Activated CD4-positive, alpha-beta T cell treated with anti-CD3 and anti-CD28 coated beads, Interleukin-2, amount 10 ng/mL, durations not matched to agents 7 days and 5 days (primary cell): ENCODE data around the gene TRIOBP. TPM values are rescaled to one million over a fixed set of nuclear protein-coding genes. Genes with fewer than 3 reads are reported as not detected.
"Not testable (repeated sequence)": the region's sequence is repeated elsewhere in the genome, so short reads cannot be mapped to it uniquely, and the experiment has no call there.

ENCODE experiments used
- CTCF ChIA-PET: fragments of 350-600 bp; sonication (Branson Sonifier 250); formaldehyde crosslinking; loops from one replicate; lab custom pipeline; 2021; ENCODE audit warnings: antibody characterized with exemption; lab: Charles Lee
- POLR2A ChIA-PET: fragments of 350-600 bp; sonication (Branson Sonifier 250); formaldehyde crosslinking; loops from one replicate; lab custom pipeline; 2021; ENCODE audit warnings: antibody characterized with exemption; lab: Charles Lee
- DNase-seq: peaks from one replicate; pipeline ENCODE4 v3.0.0-alpha.2; 2020
- H3K27ac Mint-ChIP-seq: one replicate; pipeline ENCODE4 v1.8.0; 2021; ENCODE audit warnings: mild to moderate bottlenecking, moderate library complexity, mixed read lengths
- H3K27me3 Mint-ChIP-seq: one replicate; pipeline ENCODE4 v1.8.0; 2021; ENCODE audit warnings: mixed read lengths
- H3K36me3 Mint-ChIP-seq: one replicate; pipeline ENCODE4 v1.8.0; 2021; ENCODE audit warnings: low read depth, mixed read lengths
- H3K4me1 Mint-ChIP-seq: one replicate; pipeline ENCODE4 v1.8.0; 2021; ENCODE audit warnings: mixed read lengths
- H3K4me3 Mint-ChIP-seq: one replicate; pipeline ENCODE4 v1.8.0; 2021; ENCODE audit warnings: mild to moderate bottlenecking, moderate library complexity, mixed read lengths
- H3K9me3 Mint-ChIP-seq: one replicate; pipeline ENCODE4 v1.8.0; 2021; ENCODE audit warnings: mixed read lengths
- total RNA-seq, 2 experiments: library from RNA; stranded (reverse); gene quantifications; one replicate each; pipeline ENCODE4 v1.2.3, GENCODE V29; 2021

Gene TRIOBP, protein sequence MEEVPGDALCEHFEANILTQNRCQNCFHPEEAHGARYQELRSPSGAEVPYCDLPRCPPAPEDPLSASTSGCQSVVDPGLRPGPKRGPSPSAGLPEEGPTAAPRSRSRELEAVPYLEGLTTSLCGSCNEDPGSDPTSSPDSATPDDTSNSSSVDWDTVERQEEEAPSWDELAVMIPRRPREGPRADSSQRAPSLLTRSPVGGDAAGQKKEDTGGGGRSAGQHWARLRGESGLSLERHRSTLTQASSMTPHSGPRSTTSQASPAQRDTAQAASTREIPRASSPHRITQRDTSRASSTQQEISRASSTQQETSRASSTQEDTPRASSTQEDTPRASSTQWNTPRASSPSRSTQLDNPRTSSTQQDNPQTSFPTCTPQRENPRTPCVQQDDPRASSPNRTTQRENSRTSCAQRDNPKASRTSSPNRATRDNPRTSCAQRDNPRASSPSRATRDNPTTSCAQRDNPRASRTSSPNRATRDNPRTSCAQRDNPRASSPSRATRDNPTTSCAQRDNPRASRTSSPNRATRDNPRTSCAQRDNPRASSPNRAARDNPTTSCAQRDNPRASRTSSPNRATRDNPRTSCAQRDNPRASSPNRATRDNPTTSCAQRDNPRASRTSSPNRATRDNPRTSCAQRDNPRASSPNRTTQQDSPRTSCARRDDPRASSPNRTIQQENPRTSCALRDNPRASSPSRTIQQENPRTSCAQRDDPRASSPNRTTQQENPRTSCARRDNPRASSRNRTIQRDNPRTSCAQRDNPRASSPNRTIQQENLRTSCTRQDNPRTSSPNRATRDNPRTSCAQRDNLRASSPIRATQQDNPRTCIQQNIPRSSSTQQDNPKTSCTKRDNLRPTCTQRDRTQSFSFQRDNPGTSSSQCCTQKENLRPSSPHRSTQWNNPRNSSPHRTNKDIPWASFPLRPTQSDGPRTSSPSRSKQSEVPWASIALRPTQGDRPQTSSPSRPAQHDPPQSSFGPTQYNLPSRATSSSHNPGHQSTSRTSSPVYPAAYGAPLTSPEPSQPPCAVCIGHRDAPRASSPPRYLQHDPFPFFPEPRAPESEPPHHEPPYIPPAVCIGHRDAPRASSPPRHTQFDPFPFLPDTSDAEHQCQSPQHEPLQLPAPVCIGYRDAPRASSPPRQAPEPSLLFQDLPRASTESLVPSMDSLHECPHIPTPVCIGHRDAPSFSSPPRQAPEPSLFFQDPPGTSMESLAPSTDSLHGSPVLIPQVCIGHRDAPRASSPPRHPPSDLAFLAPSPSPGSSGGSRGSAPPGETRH (N-terminal part only)
- total RNA-seq = 10 to 100 TPM; 44.1 to 53.5 TPM

DNA sequence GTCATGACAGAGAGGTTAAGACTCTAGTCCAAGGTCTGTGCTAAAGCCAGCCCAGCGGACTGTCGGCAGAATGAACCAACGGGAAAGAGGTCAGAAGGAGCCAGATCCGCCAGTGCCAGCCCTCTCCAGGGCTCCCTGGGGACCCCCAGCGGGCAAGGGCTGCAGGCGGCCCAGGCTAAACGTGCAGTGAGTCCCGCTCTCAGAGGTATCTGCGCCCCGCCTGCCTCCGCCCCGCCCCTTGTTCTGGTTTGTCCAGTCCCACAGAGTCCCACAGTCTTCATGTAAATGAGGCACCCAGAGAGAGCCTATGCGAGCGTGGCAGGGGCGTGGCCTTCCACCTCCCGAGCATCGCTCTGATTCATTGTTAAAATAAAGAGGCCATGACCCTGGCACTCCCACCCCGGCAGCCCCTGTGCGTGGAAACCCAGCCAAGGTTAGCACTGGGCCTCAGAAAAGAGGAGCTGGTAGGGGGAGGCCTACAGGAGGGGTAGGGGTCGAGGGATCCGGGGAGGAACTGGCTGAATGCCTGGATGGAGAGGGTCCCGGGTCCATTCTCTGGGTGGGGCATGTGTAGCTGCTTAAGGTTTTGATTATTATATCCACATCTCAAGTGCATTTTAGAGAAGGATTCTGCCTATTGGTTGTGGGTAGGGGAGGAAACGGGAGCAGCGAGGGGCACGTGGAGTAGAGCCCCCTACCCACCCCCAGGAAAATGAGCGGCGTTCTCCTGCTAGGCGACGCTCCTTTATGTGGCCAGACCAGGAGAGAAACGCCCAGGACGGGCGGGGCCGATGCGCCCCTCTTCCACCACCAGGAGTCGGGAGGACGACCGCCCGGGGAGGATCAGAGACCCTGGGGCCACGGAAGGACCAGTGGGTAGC lies at the start of gene TRIOBP:
TSS of gene TRIOBP (plus strand) at position 392 of the 881 bp plus-strand sequence. CDS start 4,318 bp downstream, outside the sequence.
- peak within 1 kb of the TSS; percentile 36 for H3K27ac Mint-ChIP-seq
- ChIA-PET CTCF (interaction anchor here (0.9 to 2.5 kb wide), 5 partner anchors 8 to 75 kb away, joined by 3 to 10 read pairs (median 3); no protein-coding TSS in a partner anchor), POLR2A (no interaction called here)
- H3K27me3 Mint-ChIP-seq = no peaks in the 10 kb centered on the region
- H3K4me1 Mint-ChIP-seq = peaks cover 17% of the 10 kb centered on the region
- H3K4me3 Mint-ChIP-seq = peak within 1 kb of the TSS; percentile 62
- no peaks in the 10 kb centered on the region for H3K9me3 Mint-ChIP-seq
- H3K36me3 Mint-ChIP-seq = peaks cover 18% of the 10 kb centered on the region
- peak; percentile 94 for DNase-seq

DNA sequence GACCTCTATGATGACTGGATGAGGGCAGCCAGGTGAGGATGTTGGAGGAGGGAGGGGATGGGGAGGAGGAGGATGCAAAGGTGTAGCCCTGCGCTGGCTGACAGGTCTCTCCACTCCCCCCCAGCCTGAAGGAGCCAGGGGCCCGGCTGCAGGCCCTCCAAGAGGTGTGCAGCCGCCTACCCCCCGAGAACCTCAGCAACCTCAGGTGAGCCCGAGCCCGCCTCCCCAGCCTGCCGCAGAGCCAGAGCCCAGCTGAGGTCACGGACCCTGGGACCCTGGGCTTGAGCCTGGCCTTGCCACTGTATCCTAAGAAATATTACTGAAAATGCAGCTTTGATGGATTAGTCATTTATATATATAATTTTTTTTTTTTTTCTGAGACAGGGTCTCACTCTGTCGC lies 49.5 kb upstream of the TRIOBP start:
- CTCF ChIA-PET = interaction anchor here (0.7 to 0.8 kb wide), 2 partner anchors 11 to 33 kb away, joined by 3 to 4 read pairs; partner anchors contain the start of gene PDXP
- Mint-ChIP-seq H3K4me3 (no peak overlapping the region), H3K27ac (no peak overlapping the region), H3K4me1 (peaks cover 19% of the 10 kb centered on the region), H3K9me3 (no peaks in the 10 kb centered on the region), H3K36me3 (peaks cover 67% of the 10 kb centered on the region), H3K27me3 (no peaks in the 10 kb centered on the region)
- no peak for DNase-seq
- POLR2A ChIA-PET = no interaction called here

DNA sequence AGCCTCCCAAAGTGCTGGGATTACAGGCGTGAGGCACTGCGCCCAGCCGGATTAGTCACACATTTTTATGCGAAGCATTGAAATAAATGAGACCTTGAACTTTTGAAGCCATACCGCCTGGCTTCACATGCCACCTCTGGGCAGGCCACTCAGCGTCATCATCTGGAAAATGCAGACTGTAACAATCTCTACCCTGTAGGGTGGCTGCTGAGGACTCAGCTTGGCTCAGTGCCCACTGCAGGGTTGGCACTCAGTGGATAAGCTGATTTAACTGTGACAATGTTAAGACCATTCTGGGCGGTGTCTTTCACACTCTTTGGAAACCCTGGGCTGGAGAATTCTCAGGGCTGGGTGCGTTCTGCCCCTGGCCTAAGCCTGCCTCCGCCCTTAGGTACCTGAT lies 48.9 kb upstream of the TRIOBP start:
- H3K27ac Mint-ChIP-seq = peak overlapping the region; percentile 36
- peaks cover 66% of the 10 kb centered on the region for H3K36me3 Mint-ChIP-seq

DNA sequence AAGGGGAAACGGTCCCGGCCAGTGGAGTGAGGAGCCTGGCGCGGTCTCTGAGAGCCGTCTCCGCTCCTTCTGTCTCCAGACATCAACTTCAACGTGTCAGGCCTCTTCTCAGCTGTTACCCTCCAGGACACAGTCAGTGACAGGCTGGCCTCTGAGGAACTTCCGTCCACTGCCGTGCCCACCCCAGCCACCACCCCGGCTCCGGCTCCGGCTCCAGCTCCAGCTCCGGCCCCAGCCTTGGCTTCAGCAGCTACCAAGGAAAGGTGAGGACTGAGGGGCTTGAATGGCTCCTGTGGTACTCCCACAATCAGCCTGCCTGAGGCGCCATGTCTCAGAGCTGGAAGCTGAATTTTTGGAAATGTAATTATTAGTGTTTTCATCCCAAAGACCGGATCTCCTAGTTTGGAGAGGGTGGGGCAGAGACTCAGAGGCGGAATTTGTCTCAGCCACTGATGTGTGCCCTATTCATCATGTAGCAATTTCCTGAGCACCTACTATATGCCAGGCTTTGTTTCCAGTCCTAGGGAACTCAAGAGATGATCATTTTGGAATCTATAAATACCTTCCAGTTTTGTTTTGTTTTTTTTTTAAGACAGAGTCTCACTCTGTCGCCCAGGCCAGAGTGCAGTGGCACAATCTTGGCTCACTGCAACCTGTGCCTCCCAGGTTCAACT lies 46.2 kb upstream of the TRIOBP start:
- Mint-ChIP-seq H3K36me3 (peaks cover 63% of the 10 kb centered on the region), H3K4me3 (no peak overlapping the region), H3K9me3 (no peaks in the 10 kb centered on the region), H3K27ac (no peak overlapping the region), H3K27me3 (no peaks in the 10 kb centered on the region), H3K4me1 (peaks cover 3% of the 10 kb centered on the region)
- no peak for DNase-seq
- ChIA-PET POLR2A (no interaction called here), CTCF (interaction anchor here (1.3 kb wide), 1 partner anchor 25 kb away, joined by 3 read pairs; the partner anchor contains the start of gene LGALS1)

More for the DNA sequence above, 48.9 kb upstream of the TRIOBP start:
- peaks cover 13% of the 10 kb centered on the region for H3K4me1 Mint-ChIP-seq
- ChIA-PET POLR2A (no interaction called here), CTCF (no interaction called here)
- no peaks in the 10 kb centered on the region for H3K9me3 Mint-ChIP-seq
- no peak overlapping the region for H3K4me3 Mint-ChIP-seq
- DNase-seq = no peak
- no peaks in the 10 kb centered on the region for H3K27me3 Mint-ChIP-seq

DNA sequence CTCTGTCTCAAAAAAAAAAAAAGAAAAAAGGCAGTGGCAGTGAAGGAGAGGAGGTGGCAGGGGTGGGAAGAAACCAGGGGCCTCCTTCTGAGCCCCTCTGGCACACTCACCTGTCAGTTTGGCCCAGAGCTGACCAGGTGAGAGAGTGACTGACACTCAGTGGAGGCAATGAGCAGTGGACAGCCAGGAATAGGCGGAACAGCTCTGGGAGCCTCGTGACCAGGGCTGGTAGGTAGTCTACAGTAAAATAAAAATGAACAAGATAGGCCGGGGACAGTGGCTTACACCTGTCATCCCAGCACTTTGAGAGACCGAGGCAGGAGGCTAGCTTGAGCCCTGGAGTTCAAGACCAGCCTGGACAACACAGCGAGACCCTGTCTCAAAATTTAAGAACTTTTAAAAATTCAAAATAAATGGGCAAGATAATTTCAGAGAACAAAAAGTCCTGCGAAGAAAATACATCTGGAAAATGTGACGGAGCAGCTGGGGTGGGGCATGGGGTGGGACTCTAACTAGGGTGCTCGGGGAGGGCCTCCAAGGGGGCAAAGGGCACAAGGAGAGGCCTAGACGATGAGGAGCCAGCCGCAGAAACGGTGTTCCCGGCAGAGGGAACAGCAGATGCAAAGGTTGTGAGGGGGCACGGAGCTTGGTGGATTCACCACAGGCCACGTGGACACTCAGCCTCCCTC lies 42.1 kb upstream of the TRIOBP start:
- ChIA-PET POLR2A (no interaction called here), CTCF (interaction anchor here (0.7 to 2.2 kb wide), 3 partner anchors 11 to 27 kb away, joined by 3 to 8 read pairs (median 4); no protein-coding TSS in a partner anchor)
- H3K4me1 Mint-ChIP-seq = peaks cover 15% of the 10 kb centered on the region
- no peaks in the 10 kb centered on the region for H3K9me3 Mint-ChIP-seq
- no peaks in the 10 kb centered on the region for H3K27me3 Mint-ChIP-seq
- no peak overlapping the region for H3K27ac Mint-ChIP-seq
- no peak overlapping the region for H3K4me3 Mint-ChIP-seq
- peaks cover 43% of the 10 kb centered on the region for H3K36me3 Mint-ChIP-seq
- DNase-seq = no peak

DNA sequence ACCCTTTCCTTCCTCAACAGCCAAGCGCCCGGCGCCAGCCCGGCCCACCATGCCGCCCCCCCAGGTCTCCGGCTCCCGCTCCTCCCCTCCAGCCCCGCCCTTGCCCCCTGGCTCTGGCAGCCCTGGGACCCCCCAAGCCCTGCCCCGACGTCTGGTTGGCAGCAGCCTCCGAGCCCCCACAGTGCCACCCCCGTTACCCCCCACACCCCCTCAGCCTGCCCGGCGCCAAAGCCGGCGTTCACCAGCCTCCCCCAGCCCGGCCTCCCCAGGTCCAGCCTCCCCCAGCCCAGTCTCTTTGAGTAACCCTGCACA lies 41.6 kb upstream of the TRIOBP start:
- no peak for DNase-seq
- Mint-ChIP-seq H3K27me3 (no peaks in the 10 kb centered on the region), H3K9me3 (no peaks in the 10 kb centered on the region), H3K4me3 (no peak overlapping the region), H3K27ac (no peak overlapping the region), H3K36me3 (peaks cover 39% of the 10 kb centered on the region), H3K4me1 (peaks cover 20% of the 10 kb centered on the region)
- ChIA-PET POLR2A (no interaction called here), CTCF (interaction anchor here (2.2 kb wide), 1 partner anchor 12 kb away, joined by 8 read pairs; no protein-coding TSS in a partner anchor)

DNA sequence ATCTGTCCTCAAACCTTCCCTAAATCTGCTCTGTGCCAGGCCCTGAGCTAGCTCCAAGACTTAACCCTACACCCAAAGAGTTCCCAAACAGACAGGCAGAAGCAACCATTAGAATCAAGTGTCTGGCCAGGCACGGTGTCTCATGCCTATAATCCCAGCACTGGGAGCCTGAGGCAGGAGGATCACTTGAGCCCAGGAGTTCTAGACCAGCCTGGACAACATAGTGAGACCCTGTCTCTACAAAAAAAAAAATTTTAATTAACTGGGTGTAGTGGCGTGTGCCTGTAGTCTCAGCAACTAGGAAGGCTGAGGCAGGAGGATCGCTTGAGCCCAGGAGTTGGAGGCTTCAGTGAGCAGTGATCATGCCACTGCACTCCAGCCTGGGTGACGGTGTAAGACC lies 40.3 kb upstream of the TRIOBP start:
- peaks cover 31% of the 10 kb centered on the region for H3K36me3 Mint-ChIP-seq
- not testable (repeated sequence) for H3K4me3 Mint-ChIP-seq, H3K9me3 Mint-ChIP-seq, H3K27me3 Mint-ChIP-seq, DNase-seq
- peak overlapping the region; percentile 43 for H3K27ac Mint-ChIP-seq
- CTCF ChIA-PET = interaction anchor here (1.4 to 3.9 kb wide), 3 partner anchors 13 to 25 kb away, joined by 6 to 47 read pairs (median 27); no protein-coding TSS in a partner anchor
- H3K4me1 Mint-ChIP-seq = peaks cover 34% of the 10 kb centered on the region
- POLR2A ChIA-PET = interaction anchor here (0.6 kb wide), 1 partner anchor 30 kb away, joined by 4 read pairs; the partner anchor contains the start of gene NOL12

DNA sequence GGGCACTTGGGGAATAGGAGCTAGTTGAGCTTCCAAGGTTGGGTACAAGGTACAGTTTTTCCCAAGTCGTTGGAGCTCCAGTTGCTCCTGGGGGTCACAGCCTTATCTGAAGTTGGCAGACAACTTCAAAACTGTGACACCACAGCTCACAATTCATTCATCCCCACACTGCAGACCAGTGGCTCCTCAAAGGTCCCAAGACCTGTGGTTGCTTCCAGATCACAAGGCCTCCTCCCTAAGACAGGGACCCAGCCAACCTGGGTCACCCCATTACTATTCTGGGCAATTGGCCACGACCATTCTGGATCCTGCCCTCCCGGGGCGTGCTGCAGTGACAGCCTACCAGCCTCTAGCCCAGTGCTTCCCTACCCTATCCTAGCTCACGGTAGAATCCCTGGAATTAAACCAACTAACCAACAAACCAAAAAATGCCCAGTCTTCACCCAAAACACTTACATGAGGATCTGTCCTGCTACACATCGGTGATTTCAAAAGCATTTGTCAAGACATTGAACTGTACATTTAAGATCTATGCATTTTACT lies 39.2 kb upstream of the TRIOBP start:
- peak overlapping the region; percentile 87 for H3K27ac Mint-ChIP-seq
- CTCF ChIA-PET = interaction anchor here (0.6 to 4.6 kb wide), 16 partner anchors 10 to 206 kb away, joined by 3 to 47 read pairs (median 6); partner anchors contain the start of gene LGALS1
- no peaks in the 10 kb centered on the region for H3K27me3 Mint-ChIP-seq
- H3K9me3 Mint-ChIP-seq = no peaks in the 10 kb centered on the region
- peak overlapping the region; percentile 85 for H3K4me3 Mint-ChIP-seq
- H3K4me1 Mint-ChIP-seq = peaks cover 42% of the 10 kb centered on the region
- POLR2A ChIA-PET = interaction anchor here (0.6 to 3.0 kb wide), 2 partner anchors 18 to 91 kb away, joined by 6 to 9 read pairs; partner anchors contain the start of gene LGALS1
- peaks cover 26% of the 10 kb centered on the region for H3K36me3 Mint-ChIP-seq
- DNase-seq = no peak

DNA sequence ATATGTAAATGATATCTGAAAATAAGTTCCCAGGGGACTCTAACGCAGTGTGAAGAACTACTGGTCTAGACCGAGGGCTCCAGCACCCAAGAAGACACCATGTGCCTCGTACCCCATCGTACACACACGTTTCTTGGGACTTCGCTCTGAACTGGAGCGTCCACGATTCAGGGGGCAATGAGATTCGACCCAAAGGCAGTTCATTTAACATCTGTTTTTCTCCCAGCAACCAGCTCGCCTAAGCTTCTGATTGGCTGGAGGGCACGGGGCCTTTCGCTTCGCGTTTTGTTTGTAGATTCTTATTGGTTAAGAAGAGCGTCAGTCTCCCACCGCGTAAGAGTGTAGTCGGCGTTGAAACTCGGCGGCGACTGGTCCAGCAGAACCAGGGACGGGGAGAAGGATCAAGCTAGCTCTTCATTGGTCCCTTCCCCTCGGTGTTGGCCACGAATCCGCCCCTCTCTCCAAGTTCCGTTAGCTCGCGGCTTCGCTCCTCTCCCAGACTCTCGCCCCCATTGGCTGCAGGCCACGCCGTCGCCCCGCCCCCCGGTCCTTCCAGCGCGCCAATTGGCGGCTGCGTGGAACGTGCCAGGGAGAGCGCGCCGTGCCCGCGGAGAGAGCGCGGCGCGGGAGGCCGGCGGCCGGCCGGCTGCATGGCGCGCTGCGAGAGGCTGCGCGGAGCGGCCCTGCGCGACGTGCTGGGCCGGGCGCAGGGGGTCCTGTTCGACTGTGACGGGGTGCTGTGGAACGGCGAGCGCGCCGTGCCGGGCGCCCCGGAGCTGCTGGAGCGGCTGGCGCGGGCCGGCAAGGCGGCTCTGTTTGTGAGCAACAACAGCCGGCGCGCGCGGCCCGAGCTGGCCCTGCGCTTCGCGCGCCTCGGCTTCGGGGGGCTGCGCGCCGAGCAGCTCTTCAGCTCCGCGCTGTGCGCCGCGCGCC lies 38.4 kb upstream of the TRIOBP start, which contains the start of gene PDXP:
TSS of gene PDXP (plus strand) at position 591 of the 933 bp plus-strand sequence. CDS start at position 651, 60 bp downstream.
- H3K9me3 Mint-ChIP-seq = no peaks in the 10 kb centered on the region
- DNase-seq = peak; percentile 99
- ChIA-PET POLR2A (interaction anchor here (0.7 to 3.0 kb wide), 3 partner anchors 16 to 1661 kb away, joined by 4 to 9 read pairs (median 5); partner anchors contain the start of gene LGALS1), CTCF (interaction anchor here (0.6 to 4.6 kb wide), 21 partner anchors 9 to 1686 kb away, joined by 3 to 47 read pairs (median 4); partner anchors contain the start of genes LGALS1 and SH3BP1)
- H3K27me3 Mint-ChIP-seq = no peaks in the 10 kb centered on the region
- H3K27ac Mint-ChIP-seq = peak within 1 kb of the TSS; percentile 87
- peak within 1 kb of the TSS; percentile 85 for H3K4me3 Mint-ChIP-seq
- H3K4me1 Mint-ChIP-seq = peaks cover 42% of the 10 kb centered on the region
- H3K36me3 Mint-ChIP-seq = peaks cover 20% of the 10 kb centered on the region
